Brain pericyte (primary cell): ENCODE results near the gene ZNF79.

Experiments
- DNase-seq: peaks from one replicate; pipeline ENCODE4 v3.0.0-alpha.2; 2012; ENCODE audit warnings: low read depth, low spot score

The ZNF79 gene

GRCh38 chr9:127426756-127427155, 2.6 kb downstream of the ZNF79 start:
- no peak for DNase-seq

- no peak for DNase-seq
These were observed 4.2 kb downstream of the ZNF79 start for GRCh38 chr9:127428348-127428747.

GRCh38 chr9:127430415-127430814, 6.2 kb downstream of the ZNF79 start:
- no peak for DNase-seq

- DNase-seq, result no peak
These were observed 13.5 kb downstream of the ZNF79 start for GRCh38 chr9:127437497-127438264.

- DNase-seq, result no peak
These were observed 14.2 kb downstream of the ZNF79 start for GRCh38 chr9:127438394-127438793.

GRCh38 chr9:127444283-127444920, 20.2 kb downstream of the ZNF79 start:
- no peak for DNase-seq

GRCh38 chr9:127444921-127445850, 21.0 kb downstream of the ZNF79 start:
- DNase-seq, result no peak

GRCh38 chr9:127445851-127446712, 21.9 kb downstream of the ZNF79 start:
- DNase-seq, result no peak

- DNase-seq, result no peak
These were observed 22.7 kb downstream of the ZNF79 start for GRCh38 chr9:127446713-127447415.

- DNase-seq, result no peak
These were observed 23.4 kb downstream of the ZNF79 start for GRCh38 chr9:127447416-127448111.

- no peak for DNase-seq
These were observed 24.1 kb downstream of the ZNF79 start for GRCh38 chr9:127448112-127448805.

GRCh38 chr9:127449332-127449966, 25.3 kb downstream of the ZNF79 start:
- no peak for DNase-seq

- DNase-seq, result no peak
These were observed 26.1 kb downstream of the ZNF79 start for GRCh38 chr9:127450243-127450760.

- peak; percentile 89 for DNase-seq
These were observed 26.8 kb downstream of the ZNF79 start, which contains the start of the genes LRSAM1 and RPL12 for GRCh38 chr9:127450830-127451607. Gene LRSAM1 (plus strand): TSS chr9:127451510. CDS start chr9:127454528, 3,018 bp downstream. Gene RPL12 (minus strand): TSS chr9:127451406. CDS start chr9:127451317, 89 bp downstream.

GRCh38 chr9:127451608-127451857, 27.4 kb downstream of the ZNF79 start:
- no peak for DNase-seq

- no peak for DNase-seq
These were observed 27.9 kb downstream of the ZNF79 start for GRCh38 chr9:127451858-127452656.

- no peak for DNase-seq
These were observed 28.5 kb downstream of the ZNF79 start for GRCh38 chr9:127452691-127453090.
